Lung microvascular endothelial cell (primary cell): ENCODE results near the gene WDR62. TPM values are rescaled to one million over a fixed set of nuclear protein-coding genes. Genes with fewer than 3 reads are reported as not detected.
"Not testable (repeated sequence)": the region's sequence is repeated elsewhere in the genome, so short reads cannot be mapped to it uniquely, and the experiment has no call there.

Source experiments
- DNase-seq, 2 donors: peaks; one replicate each; pipeline versions ENCODE4 v3.0.0 to v3.0.0-alpha.2; 2010; ENCODE audit warnings: low read depth in 2 of 2
- total RNA-seq: library from RNA; depleted of rRNA; stranded (reverse); fragments of >200 nt; gene quantifications from 2 replicates; pipeline ENCODE4 v1.2.1, GENCODE V29; 2014

WDR62 gene
- total RNA-seq, 1 donor from 2014 or later: 1.2 TPM

DNA sequence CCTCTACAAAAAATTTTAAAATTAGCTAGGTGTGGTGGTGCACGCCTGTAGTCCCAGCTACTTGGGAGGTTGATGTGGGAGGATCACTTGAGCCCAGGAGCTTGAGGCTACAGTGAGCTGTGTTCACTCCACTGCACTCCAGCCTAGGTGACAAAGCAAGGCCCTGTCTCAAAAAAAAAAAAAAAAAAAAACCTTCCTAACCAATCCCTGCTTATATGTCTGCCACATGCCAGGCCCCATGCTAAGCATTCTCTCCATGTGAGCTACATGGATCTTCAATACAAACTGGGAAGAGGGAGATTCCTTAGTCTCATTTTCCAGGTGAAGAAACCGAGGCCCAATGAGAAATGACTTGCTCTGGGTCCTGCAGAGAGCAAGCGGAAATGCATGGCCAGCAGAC, 54.0 kb downstream of the WDR62 start:
- DNase-seq: no peak

- DNase-seq: no peak
Measured at GRCh38 chr19:36110487-36111199, 55.9 kb downstream of the WDR62 start, which contains the start of gene OVOL3. Gene OVOL3, plus strand, starts transcription at chr19:36111143. Its CDS starts 60 bp downstream, at chr19:36111203.

- no peak for DNase-seq
Measured at GRCh38 chr19:36111200-36111539, 56.5 kb downstream of the WDR62 start.

- no peak for DNase-seq
Measured at GRCh38 chr19:36112678-36113077, 58.0 kb downstream of the WDR62 start.

DNA sequence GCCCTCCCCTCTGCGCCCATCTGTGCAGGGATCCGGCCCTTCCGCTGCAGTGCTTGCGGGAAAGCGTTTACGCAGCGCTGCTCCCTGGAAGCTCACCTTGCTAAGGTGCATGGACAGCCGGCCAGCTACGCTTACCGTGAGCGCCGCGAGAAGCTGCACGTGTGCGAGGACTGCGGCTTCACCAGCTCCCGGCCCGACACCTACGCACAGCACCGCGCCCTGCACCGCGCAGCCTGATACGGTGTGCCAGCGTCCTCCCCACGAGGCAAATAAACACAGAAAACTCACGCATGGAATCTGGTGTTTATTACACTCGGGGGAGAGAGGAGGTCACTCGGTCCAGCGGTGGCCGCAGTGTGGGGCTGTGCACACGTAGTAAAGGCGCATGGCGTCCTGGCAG, 58.7 kb downstream of the WDR62 start:
- DNase-seq: no peak

DNA sequence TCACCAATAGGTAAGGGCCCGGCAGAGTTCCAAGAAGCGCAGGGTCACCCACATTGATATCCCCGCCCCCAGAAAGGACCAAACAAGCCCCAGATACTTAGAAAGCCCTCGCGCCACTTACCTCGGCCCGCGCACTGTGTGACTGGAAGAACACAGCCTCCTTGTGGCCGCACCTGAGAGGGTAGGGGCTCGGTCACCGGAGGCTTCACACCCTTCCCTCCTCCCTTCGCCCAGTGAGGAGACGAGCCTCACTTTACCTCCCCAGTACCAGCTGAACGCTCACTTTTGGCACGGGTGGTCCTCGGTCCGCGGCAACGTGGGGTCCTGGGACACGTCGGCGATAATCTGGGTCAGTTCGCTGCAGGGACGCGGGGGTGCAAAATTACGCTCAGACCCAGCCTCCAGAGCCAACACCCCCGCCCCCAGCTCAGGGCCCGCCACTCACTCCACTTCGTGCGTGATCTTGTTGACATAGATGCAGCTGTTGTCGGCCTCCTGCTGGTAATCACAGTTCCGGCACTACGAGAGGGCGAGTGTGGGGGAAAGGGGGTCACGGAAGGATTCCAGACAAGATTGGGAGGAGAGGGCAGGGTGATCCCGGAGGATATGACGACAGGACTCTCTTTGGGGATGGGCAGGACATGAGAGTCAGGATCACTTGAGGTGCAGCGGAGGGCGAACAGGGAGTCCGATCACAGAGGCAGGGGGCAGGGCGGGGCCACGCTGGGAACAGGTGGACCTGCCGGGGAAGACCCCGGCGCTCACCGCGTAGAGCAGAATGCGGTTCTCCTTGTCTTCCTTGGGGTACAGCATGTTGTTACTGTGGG, 59.4 kb downstream of the WDR62 start:
- peak; percentile 49 to 51 for DNase-seq

DNA sequence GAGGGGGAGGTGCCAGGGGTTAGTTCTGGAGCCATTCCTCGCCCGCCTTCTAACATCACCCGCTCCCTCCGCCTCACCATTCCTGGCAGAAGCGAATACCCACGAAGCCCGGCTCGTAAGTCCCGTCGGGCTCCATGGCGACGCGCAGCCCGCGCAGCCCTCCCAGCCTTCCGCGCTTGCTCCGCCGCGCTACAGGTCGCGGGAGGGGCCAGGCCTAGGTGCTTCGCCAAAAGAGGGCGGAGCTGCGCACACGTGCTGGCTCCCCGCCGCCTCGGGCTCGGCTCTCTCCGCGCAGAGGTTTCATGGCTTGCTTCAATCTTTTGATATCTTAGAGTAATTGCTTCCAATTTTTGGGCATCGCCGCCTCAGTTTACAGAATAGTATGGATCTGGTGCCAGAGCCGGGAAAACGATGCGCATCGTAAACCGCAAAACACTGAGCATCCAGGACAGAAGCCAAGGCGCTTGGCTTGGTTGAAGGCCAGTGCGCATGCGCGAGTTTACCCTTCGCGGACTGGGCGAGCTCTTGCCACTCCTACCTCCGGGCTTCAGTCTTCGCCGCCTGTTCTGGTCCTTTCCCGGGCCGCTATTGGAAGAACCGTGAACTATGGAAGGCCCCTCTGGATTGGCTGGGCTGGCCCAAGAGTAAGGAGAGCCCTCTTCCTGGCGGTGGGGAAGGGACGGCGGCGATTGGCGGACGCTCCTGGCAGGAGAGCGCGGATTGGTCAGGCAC, 60.2 kb downstream of the WDR62 start, which contains the start of gene POLR2I:
Gene POLR2I, minus strand, starts transcription at position 155 of the 732 bp plus-strand sequence. Its CDS starts 19 bp downstream, at position 136.
- DNase-seq: peak; percentile 100

DNA sequence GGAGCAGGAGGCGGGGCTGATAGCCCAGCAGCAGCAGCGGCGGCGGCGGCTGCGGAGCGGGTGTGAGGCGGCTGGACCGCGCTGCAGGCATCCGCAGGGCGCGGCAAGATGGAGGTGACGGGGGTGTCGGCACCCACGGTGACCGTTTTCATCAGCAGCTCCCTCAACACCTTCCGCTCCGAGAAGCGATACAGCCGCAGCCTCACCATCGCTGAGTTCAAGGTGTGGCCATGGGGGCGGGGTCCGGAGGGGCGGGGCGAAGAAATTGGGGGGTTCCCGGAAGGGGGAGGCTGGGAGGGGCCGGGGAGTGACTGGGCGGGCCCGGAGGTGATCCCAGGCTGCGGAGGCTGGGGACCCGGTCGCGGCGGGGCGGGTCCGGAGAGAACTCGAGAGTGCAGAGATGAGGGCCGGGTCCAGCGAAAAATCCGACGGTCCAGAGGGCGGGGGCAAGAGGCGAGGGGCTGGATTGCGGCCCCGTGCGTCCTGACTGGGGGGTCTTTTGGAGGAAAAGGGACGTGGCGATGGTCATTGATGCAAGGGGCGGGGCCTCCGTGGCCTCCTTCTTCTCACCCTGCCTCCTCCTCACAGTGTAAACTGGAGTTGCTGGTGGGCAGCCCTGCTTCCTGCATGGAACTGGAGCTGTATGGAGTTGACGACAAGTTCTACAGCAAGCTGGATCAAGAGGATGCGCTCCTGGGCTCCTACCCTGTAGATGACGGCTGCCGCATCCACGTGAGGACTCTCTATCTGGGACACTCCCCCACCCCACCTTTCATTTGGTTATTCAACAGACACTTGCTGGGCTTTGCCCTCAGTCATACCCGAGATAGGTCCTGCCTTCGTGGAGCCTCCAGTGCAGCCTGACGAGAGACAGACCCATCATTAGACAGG, 61.0 kb downstream of the WDR62 start, which contains the start of gene TBCB:
Gene TBCB, plus strand, starts transcription at position 16 of the 891 bp plus-strand sequence. Its CDS starts 93 bp downstream, at position 109.
- peak; percentile 20 to 32 for DNase-seq

GRCh38 chr19:36116344-36116637, 61.6 kb downstream of the WDR62 start:
- no peak for DNase-seq

GRCh38 chr19:36120092-36120983, 65.6 kb downstream of the WDR62 start:
- DNase-seq: no peak

DNA sequence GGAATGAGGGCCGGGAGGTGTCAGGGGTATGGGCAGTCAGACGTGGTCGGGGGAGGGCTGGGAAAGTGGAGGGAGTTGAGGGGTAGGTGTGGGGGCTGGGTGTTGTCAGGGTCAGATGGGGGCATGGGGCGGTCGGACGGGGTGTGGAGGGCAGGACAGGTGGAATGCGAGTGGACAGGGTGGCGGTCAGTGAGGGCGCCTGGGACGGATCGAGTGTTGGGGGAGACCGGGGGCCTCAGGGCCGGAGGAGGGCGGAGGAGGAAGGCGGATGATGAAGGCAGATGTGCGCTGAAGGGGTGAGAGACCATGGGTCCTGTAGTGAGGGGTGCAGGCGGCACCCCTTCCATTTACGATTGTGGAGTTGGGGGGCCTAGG, 66.3 kb downstream of the WDR62 start:
- DNase-seq: no peak

GRCh38 chr19:36121486-36122124, 66.9 kb downstream of the WDR62 start:
- DNase-seq: no peak

DNA sequence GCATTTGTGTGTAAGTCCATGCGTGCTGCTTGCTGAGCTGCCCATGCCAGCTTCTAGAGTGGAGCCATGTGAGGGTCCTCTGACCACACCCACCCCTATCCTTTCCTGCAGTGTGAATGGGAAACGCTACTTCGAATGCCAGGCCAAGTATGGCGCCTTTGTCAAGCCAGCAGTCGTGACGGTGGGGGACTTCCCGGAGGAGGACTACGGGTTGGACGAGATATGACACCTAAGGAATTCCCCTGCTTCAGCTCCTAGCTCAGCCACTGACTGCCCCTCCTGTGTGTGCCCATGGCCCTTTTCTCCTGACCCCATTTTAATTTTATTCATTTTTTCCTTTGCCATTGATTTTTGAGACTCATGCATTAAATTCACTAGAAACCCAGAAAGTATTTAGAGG, 70.9 kb downstream of the WDR62 start:
- no peak for DNase-seq

- DNase-seq: no peak
Measured at GRCh38 chr19:36128392-36128736, 73.7 kb downstream of the WDR62 start.

- peak in 1 of 2 donors; percentile 30 for DNase-seq
Measured at GRCh38 chr19:36131221-36131620, 76.5 kb downstream of the WDR62 start.

DNA sequence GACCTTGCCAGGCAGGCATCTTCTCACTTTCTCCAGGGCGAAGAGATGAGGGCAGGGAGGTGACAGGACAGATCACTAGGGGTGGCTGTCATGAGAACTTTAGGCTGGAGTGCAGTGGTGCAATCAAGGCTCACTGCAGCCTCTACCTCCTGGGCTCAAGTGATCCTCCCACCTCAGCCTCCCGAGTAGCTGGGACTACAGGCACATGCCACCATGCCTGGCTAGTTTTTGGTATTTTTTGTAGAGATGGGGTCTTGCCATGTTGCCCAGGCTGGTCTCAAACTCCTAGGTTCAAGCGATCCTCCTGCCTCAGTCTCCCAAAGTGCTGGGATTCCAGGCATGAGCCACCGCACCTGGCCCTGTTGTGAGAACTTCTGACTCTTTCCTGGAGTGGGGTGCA, 80.2 kb downstream of the WDR62 start:
- not testable (repeated sequence) for DNase-seq

DNA sequence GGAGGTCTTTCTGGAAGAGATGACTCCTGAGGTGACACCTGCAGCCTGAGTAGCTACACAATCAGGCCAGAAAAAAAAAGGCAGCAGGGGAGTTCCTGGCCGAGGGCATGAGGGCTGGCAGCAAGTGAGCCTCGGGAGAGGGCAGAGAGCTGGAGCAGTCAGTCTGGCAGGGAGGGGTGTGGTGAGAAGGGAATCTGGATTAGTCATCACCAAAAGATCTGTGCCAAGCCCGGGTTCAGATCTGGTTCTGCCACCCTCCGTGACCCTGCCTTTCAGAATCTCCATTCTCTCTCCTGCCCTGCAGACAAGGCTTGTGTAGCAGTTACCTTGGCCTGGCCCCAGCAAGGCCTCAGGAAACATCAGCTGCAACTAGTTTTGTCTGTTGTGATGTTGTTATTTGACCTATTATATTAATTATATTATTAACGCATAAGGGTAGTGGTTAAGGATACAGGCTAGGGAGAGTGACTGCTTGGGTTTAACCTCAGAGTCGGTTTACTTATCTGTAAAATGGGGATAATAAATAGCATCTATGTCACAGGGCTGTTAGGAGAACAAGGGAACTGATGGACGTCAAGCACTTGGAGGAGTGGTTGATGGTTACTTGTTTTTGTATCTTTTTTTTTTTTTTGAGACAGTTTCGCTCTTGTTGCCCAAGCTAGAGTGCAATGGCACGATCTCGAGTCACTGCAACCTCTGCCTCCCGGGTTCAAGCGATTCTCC, 82.4 kb downstream of the WDR62 start:
- peak; percentile 42 to 51 for DNase-seq

GRCh38 chr19:36139120-36139472, 84.4 kb downstream of the WDR62 start:
- no peak for DNase-seq
